ENCODE results near the gene ATP8B3. TPM values are rescaled to one million over a fixed set of nuclear protein-coding genes. Genes with fewer than 3 reads are reported as not detected.

ATP8B3 gene
- total RNA-seq, 6 experiments from 2014 or later: 4.9 to 8.8 (median 7.6) TPM

- Mint-ChIP-seq H3K4me1 (ENCODE audit: low read depth) (peaks cover 7% of the 10 kb centered on the region), H3K27me3 (ENCODE audit: insufficient read depth) (peaks cover 2% of the 10 kb centered on the region), H3K27ac (no peak overlapping the region), H3K4me3 (no peak overlapping the region), H3K9me3 (no peaks in the 10 kb centered on the region), H3K36me3 (ENCODE audit: low read depth) (peaks cover 7% of the 10 kb centered on the region)
- TF ChIP-seq CTCF (IDR thresholded peaks at IDR 0.05): no peak
- no peak for DNase-seq
These were observed 15.5 kb downstream of the ATP8B3 start for GRCh38 chr19:1796395-1797142.

GRCh38 chr19:1794424-1795172 is 17.5 kb downstream of the ATP8B3 start:
- H3K36me3 Mint-ChIP-seq (ENCODE audit: low read depth): no peaks in the 10 kb centered on the region
- H3K9me3 Mint-ChIP-seq: no peaks in the 10 kb centered on the region
- H3K4me1 Mint-ChIP-seq (ENCODE audit: low read depth): peaks cover 7% of the 10 kb centered on the region
- H3K27ac Mint-ChIP-seq: no peak overlapping the region
- peaks cover 4% of the 10 kb centered on the region for H3K27me3 Mint-ChIP-seq (ENCODE audit: insufficient read depth)
- TF ChIP-seq CTCF (IDR thresholded peaks at IDR 0.05): no peak
- DNase-seq: no peak
- H3K4me3 Mint-ChIP-seq: no peak overlapping the region

GRCh38 chr19:1791879-1792278 is 20.2 kb downstream of the ATP8B3 start:
- Mint-ChIP-seq H3K4me1 (ENCODE audit: low read depth) (peaks cover 7% of the 10 kb centered on the region), H3K4me3 (no peak overlapping the region), H3K36me3 (ENCODE audit: low read depth) (no peaks in the 10 kb centered on the region), H3K27me3 (ENCODE audit: insufficient read depth) (peaks cover 7% of the 10 kb centered on the region), H3K27ac (no peak overlapping the region), H3K9me3 (no peaks in the 10 kb centered on the region)
- TF ChIP-seq CTCF (IDR thresholded peaks at IDR 0.05): no peak
- no peak for DNase-seq

GRCh38 chr19:1790054-1790792 is 21.9 kb downstream of the ATP8B3 start:
- no peak overlapping the region for H3K27ac Mint-ChIP-seq
- H3K4me3 Mint-ChIP-seq: no peak overlapping the region
- peaks cover 5% of the 10 kb centered on the region for H3K27me3 Mint-ChIP-seq (ENCODE audit: insufficient read depth)
- DNase-seq: no peak
- H3K9me3 Mint-ChIP-seq: no peaks in the 10 kb centered on the region
- H3K4me1 Mint-ChIP-seq (ENCODE audit: low read depth): no peaks in the 10 kb centered on the region
- no peaks in the 10 kb centered on the region for H3K36me3 Mint-ChIP-seq (ENCODE audit: low read depth)
- no peak for TF ChIP-seq CTCF (IDR thresholded peaks at IDR 0.05)

GRCh38 chr19:1789261-1790041 is 22.6 kb downstream of the ATP8B3 start:
- no peak for TF ChIP-seq CTCF (IDR thresholded peaks at IDR 0.05)
- Mint-ChIP-seq H3K27me3 (ENCODE audit: insufficient read depth) (peaks cover 7% of the 10 kb centered on the region), H3K4me1 (ENCODE audit: low read depth) (no peaks in the 10 kb centered on the region), H3K4me3 (no peak overlapping the region), H3K27ac (no peak overlapping the region), H3K9me3 (no peaks in the 10 kb centered on the region), H3K36me3 (ENCODE audit: low read depth) (no peaks in the 10 kb centered on the region)
- DNase-seq: no peak

Data from HFFc6 (cell line).